HFF-Myc (cell line): ENCODE measurements around the gene ZNF292.
A peak's percentile ranks its signal among the peaks of the same experiment; 100 is the strongest.
"Not testable (repeated sequence)": the region's sequence is repeated elsewhere in the genome, so short reads cannot be mapped to it uniquely, and the experiment has no call there.

Experiments used
- DNase-seq: peaks from one replicate; pipeline ENCODE4 v3.0.0-alpha.2; 2011; ENCODE audit warnings: low read depth; ENCODE audit errors: extremely low read depth
- H3K4me3 ChIP-seq: replicated peaks from 2 replicates; pipeline ENCODE4 v1.5.1; 2011; ENCODE audit warnings: low read depth, mild to moderate bottlenecking, control low read depth, low read length
- TF ChIP-seq, protein P1 (sequence below): IDR thresholded peaks from 2 replicates; pipeline ENCODE4 v1.5.1; 2012; ENCODE audit warnings: mild to moderate bottlenecking, low read depth, low read length, control low read depth; ENCODE audit errors: missing control alignments

ZNF292 gene

DNA sequence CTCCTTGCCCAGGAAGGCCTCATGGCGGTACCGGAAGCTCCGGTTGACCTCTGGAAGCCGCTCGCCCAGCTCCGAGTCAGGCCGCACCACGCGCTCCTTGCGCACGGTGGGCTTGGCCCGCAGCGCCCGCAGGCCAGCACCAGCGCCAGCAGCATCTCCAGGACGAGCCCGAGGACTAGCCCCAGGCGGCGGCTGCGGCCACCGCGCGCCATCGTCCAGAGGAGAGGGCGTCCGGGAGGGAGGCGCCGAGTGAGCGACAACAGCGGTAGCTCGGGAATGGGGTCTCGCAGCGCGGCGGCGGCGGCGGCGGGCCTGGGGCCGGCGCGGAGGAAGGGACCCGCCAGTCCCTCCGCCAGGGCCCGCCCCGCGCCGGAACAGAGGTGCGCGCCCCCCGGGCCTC is 32.9 kb upstream of the ZNF292 start:
- TF ChIP-seq, protein P1, sequence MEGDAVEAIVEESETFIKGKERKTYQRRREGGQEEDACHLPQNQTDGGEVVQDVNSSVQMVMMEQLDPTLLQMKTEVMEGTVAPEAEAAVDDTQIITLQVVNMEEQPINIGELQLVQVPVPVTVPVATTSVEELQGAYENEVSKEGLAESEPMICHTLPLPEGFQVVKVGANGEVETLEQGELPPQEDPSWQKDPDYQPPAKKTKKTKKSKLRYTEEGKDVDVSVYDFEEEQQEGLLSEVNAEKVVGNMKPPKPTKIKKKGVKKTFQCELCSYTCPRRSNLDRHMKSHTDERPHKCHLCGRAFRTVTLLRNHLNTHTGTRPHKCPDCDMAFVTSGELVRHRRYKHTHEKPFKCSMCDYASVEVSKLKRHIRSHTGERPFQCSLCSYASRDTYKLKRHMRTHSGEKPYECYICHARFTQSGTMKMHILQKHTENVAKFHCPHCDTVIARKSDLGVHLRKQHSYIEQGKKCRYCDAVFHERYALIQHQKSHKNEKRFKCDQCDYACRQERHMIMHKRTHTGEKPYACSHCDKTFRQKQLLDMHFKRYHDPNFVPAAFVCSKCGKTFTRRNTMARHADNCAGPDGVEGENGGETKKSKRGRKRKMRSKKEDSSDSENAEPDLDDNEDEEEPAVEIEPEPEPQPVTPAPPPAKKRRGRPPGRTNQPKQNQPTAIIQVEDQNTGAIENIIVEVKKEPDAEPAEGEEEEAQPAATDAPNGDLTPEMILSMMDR = no peak
- no peak overlapping the region for H3K4me3 ChIP-seq
- DNase-seq = no peak

DNA sequence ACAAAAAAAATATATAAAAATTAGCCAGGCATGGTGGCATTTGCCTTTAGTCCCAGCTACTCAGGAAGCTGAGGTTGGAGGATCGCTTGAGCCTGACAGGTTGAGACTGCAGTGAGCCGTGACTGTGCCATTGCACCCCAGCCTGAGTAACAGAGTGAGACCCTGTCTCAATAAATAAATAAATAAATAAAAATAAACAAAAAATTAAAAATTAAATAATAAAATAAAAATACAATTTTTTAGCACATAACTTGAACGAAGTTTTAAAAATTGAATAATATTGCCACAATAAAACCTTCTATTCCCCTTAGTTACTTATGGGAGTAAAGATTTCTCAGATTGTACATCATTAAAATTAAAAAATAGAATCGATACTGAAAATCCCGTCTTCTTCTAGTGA is 31.3 kb upstream of the ZNF292 start:
- TF ChIP-seq, protein P1 = no peak
- H3K4me3 ChIP-seq = no peak overlapping the region
- no peak for DNase-seq

DNA sequence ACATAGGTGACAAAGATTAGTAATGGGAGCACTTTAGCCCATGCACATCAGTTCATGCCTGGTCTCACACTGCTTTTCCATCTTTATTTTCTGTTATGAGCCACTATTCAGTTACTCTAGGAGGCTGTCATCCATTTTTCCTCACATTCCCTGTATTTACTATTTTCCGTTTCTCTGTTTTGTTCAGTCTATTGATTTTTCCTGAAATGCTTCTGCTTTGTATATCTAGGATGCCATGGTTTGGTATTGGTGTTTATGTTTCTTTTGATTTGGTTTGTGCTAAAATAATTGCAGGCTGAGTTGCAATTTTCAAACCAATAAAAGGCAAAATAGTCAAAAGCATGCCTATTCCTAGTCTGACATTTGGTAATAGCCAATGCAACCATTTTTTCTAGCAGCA is 28.9 kb upstream of the ZNF292 start:
- H3K4me3 ChIP-seq = no peak overlapping the region
- DNase-seq = no peak
- TF ChIP-seq, protein P1 = no peak

DNA sequence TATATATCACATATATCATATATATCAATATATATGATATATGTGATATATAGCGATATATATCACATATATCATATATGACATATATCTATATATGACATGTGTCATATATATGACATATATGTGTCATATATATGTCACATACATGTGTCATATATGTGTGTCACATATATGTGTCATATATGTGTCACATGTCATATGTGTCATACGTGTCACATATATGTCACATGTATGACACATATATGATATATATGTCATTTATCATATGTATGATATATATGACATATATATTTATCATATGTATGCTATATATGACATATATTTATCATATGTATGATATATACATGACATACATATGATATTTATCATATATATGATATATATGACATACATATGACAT is 27.6 kb upstream of the ZNF292 start:
- H3K4me3 ChIP-seq = no peak overlapping the region

DNA sequence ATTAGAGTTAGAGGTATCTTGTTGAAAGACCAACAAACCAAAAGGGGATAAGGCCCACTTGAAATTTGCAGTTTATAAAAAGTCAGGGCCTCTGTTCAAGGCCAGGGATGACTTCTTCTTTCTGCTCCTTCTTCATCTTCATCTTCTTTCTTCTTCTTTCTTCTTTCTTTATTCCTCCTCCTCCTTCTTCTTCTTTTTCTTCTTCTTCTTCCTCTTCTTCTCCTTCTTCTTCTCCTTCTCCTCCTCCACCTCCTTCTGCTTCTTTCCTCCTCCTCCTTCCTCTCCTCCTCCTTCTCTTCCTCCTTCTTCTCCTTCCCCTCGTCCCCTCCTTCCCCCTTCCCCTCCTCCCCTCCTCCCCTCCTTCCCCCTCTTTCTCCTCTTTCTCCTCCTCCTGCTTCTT is 18.4 kb upstream of the ZNF292 start:
- no peak overlapping the region for H3K4me3 ChIP-seq
- TF ChIP-seq, protein P1 = no peak
- DNase-seq = no peak

More for the DNA sequence above, 27.6 kb upstream of the ZNF292 start:
- DNase-seq = no peak
- TF ChIP-seq, protein P1 = no peak

DNA sequence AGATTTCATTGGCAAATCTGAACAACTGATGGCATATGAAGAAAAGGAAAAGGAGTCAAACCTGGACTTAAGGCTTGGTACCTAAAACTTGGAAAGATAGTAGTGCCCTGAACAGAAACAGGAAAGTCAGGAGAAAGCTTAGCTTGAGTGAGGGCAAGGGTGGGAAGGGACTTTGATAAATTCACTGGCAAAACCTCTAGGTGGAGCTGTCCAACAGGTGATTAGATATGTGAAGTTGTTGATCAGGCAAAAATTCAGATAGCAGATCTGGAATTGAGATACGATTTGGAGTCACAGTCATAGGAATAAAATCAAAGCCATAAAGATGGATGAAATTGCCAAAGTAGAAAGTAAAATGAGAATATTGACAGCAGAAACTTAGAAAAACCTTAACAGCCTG is 16.1 kb upstream of the ZNF292 start:
- no peak overlapping the region for H3K4me3 ChIP-seq
- peak; percentile 16 for DNase-seq
- TF ChIP-seq, protein P1 = peak; percentile 60

DNA sequence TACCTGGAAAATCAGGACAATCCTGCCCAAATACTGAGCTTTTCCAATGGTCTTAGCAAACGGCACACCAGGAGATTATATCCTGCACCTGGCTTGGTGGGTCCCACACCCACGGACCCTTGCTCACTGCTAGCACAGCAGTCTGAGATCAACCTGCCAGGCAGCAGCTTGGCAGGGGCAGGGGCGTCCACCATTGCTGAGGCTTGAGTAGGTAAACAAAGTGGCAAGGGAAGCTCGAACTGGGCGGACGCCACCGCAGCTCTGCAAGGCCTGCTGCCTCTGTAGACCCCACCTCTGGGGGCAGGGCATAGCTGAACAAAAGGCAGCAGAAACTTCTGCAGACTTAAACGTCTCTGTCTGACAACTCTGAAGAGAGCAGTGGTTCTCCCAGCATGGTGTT is 15.4 kb upstream of the ZNF292 start:
- not testable (repeated sequence) for DNase-seq, H3K4me3 ChIP-seq
